ENCODE measurements around the gene SGMS1.

SGMS1 gene

DNA sequence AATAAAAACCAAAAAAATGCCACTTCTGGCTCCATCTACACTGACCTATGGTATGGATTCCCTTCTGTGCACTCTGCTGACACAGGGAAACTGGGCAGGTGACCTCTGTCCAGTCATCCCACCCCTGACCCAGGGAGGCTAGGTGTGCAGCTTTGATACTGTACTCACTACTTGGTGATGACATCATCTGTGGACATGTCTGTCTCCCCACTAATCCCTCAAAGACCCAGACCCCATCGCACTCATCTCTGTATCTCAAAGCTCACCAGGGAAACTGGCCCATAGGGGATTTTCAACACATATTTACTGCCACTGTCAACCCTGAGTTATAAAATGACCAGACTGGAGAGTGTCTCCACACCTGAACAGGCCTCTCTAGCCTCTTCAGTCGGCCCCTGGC, 10.6 kb downstream of the SGMS1 start:
- DNase-seq (ENCODE audit: low spot score) = no peak

DNA sequence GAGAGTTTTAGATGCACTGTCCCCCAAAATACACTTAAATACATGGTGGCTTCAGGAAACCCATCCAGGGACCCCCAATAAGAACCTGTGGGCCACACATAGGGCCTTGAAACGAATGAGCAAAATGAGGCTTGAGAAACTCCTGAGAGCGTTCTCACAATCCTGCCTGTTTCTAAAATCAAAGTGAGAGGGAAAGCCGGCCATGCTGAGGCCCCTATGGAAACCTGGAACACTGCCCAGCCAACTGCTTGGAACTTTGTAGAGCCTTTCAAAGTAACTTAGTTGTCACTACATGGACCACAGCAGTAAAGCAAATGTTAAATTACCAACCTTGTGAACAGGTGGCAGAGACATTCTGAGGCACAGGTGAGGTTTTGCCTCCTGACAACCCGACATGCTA, 13.4 kb downstream of the SGMS1 start:
- DNase-seq (ENCODE audit: low spot score) = peak; percentile 40

DNA sequence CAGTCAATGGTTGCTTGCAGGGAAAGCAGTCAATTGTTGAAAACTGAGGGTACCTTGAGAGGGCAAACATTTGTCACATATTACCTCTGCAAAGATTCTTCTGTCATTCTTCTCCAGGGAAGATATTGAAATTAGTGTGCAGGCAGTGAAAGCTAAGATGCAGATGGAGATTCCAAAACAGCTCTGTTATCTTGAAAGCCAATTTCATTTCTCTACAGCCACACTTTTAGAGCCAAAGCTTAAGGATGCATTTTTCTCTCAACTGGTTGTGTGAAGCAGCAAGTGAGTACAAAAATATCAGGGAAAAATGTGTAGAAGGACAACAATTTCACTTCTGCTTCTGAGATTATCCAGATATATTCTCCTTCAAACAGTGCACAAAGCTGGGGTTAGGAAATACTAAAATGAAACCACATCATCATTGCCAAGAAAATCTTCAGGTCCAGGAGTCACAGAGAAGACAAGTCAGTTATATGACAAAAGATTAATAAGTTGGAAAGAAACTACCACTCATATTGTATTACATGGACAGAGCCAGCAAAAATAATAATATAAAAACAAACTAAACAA, 16.3 kb downstream of the SGMS1 start:
- no peak for DNase-seq (ENCODE audit: low spot score)

DNA sequence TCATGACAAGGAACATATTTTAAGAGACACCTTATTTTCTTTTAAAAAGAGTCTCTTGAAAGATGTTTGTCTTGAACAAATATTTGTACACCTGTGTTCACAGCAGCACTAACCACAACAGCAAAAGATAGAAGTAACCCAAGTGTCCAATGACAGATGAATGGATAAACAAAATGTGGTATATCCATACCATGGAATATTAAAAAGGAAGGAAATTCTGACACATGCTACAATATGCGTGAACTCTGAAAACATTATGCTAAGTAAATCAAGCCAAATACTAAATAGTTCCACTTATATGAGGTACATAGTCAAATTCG, 17.8 kb downstream of the SGMS1 start:
- DNase-seq (ENCODE audit: low spot score) = no peak

DNA sequence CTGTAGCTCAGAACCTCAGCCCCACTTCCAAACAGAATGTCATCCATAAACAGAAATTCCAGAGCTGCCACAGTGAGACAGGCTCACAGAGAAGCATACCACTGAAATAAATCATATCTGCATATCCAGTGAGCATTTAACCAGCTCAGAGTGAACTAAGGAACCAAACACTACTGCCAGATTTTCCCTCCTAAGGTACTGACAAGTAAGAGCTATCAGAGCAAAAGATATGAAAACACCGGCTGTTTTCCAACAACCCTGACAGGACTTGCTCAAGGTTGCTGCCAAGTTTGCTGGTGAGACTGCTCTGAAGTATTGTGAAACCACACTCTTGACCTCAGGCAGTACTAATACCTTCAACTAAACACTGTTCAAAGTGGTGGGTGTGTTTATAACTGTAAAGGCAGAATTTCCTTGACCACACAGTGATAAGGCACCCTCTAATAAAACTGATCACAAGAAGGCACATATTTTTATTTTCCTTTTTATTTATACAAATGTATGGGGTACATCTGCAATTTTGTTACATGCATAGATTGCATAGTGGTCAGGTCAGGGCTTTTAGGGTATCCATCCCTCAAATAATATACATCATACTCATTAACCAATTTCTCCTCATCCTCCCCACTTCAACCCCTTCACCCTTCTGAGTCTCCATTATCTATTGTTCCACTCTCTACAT, 18.3 kb downstream of the SGMS1 start:
- DNase-seq (ENCODE audit: low spot score) = peak; percentile 35

DNA sequence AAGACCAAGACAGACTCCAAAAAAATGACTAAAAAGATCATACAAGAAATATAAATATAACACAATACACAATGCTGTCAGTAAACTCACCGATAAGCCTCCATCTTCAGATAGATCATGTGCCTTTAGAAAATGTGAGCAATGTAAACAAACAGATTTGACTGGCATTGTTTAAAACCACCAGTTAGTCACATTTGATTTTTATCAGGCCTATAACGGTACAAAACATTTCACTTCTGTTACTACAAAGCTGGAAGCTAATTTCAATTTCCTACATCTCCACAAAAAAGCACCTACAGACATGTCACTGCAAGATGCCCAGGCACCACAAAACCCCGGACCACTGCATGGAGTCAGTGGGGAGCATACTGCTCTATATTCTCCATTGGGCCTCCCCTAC, 18.9 kb downstream of the SGMS1 start:
- no peak for DNase-seq (ENCODE audit: low spot score)

DNA sequence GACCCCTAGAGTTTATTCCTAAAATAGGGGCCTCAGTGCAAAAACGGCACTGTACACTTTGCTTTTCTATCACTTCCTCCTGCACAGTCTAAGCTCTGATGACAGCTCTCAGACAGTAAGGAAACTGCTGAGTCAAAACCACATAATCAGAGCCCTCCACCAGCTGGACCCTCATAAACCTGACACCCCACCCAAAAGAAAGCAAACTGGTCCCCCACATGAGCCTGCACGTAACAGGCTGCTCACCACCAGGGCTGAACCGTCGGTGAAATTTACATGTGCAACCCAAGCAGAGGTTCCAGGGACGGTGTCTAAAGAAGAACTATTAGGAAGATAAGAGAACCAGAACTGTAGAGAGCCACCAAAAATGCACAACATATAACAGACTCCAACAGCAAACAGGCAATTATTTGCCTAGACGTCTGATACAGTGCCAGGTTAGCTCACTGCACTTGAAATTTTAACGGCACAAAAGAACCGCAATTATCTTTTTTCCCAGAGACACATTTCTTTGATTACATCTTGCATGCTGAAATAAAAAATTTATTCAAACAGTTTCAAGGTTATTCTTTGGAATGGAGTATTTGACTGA, 19.6 kb downstream of the SGMS1 start:
- DNase-seq (ENCODE audit: low spot score) = no peak

DNA sequence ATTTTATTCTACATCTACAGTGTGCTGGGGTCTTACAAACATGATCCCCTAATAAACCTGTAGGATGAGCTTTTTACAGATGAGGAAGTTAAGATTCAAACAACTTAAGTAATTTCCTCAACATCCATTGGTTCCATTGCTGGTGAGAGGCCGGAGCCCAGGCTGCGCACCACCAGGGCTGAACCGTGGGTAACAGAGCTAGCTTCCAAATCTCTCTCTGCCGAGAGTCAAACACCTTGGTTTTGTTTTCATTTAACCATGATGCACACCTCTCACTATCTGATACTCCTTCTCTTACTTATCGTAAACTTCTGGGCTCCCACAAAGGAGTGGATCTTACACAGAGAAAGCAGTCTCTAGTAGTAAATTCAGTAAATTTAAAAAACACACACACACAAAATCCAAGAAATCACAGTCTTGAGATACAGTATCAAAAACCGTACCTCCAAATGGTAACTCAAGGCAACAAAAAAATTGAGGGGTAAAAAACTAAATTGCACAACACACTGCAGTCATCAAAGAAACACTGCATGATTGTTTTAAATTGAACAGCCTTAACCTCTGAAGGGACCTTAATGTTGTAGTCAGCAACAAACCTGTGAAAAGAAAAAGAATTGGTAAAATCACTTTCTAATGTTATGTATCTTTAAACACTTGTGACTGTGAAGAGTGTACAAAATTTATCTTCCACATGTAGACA, 20.5 kb downstream of the SGMS1 start:
- DNase-seq (ENCODE audit: low spot score) = no peak

DNA sequence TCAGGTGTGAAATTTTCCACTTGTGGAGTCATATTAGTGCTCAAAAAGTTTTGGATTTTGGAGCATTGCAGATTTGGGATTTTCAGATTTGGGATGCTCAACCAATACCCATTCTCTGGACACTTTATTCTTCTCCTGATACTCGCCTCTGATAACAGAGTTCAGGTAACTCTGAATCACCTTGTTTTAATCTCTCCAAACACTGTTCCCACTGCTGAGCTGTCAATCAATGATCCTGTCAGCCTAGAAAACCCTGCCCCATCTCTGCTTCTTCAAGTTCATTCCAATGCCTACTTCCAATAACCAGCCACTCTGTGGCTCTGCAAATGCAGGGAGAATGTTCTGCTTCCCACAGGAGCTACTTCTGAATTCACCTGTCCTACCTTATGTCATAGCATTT, 21.8 kb downstream of the SGMS1 start:
- DNase-seq (ENCODE audit: low spot score) = no peak

DNA sequence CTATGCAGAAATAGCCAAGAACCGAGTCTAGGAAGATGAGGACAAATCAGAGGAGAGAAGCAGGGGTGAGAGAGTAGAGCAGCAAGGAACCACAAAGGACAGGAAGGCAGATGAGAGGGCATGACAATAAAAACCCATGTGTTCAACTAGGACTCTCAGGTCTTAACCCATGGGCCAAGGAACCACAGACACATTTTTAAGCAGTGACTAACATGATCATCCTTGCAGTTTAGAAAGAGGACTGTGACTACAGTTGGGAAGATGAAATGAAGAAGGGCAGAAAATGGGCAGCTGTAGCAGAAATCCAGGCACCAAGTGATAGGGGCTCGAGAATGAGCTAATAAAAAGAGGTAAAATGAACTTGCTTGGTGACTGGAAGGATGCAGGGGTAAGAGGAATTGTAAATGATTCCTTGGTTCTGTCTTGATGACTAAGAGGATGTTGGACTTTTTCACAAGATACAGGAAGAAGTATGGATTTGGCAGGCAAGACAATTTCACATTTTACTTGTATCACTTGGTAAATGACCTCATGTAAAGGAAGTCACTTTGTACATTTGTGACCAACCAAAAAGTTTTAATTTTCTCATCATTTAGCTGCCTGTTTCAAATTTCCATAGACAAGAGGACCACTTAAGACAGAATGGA, 22.8 kb downstream of the SGMS1 start:
- no peak for DNase-seq (ENCODE audit: low spot score)

DNA sequence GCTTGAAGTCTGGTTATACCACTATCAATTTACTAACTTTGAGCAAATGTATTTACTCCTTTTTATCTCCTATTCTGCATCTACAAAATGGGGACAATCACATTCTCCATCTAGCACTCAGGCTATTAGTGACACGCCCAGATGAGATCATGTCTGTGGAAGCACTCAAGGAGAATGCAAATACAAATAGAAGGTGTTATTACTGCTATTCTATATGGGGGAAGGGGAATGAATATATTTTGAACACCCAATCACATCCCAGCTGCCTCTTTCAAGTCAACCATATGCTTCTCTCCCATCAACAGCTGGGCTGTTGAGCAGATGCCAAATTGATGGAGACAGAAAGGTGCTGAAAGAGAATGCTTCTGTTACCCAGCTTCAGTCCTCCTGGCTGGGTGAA, 23.5 kb downstream of the SGMS1 start:
- DNase-seq (ENCODE audit: low spot score) = no peak

DNA sequence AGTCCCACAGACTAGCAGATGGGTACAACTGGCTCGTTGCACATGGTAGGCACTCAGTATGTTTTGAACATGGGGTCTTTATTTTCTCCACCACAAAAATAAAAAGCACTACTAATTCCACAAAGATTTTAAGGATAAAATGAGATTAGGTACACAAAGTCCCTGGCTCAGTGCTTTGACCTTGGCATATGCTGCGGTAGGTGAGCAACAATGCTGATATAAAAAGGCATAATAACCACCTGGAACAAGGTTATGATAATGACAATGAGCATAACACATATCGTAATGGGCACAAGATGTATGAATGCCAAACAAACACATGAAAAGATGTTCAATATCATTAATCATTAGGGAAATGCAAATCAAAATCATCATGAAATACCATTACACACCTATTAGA, 26.9 kb downstream of the SGMS1 start:
- no peak for DNase-seq (ENCODE audit: low spot score)

DNA sequence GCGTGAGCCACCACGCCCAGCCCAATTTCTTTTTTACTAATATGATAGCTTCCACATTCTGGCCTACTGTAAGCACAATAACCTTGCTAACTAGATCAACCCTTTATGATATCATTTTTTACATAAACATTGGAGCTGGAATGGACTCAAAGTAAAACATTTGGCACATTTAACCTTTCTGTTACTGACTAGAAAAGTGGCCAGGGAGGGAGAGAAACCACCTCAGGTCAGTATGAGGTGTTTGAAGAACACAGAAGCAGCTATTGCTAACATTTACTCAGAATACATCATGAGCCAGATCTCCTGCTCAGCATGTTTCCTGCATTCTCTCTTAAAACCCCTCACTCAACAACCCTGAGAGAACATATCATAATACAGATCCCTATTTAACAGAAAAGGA, 27.3 kb downstream of the SGMS1 start:
- no peak for DNase-seq (ENCODE audit: low spot score)

DNA sequence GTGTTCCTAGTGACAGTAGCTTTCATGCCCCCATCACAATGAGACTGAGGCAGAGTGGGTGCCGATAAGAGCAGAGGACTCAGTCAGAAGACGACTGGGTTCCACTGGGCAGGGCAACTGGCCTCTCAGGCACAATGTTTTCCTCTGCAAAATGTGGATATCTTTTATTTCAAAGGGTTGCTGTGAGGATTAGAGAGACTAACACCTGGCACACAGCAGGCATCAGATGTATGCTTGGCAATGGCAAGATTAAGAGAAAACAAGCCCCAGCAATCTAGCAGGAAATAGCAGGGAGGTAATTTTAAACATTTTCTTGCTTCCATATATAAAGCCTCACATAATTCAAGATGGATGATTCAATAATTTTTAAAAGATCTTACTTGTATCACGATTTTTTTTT, 28.0 kb downstream of the SGMS1 start:
- DNase-seq (ENCODE audit: low spot score) = no peak

DNA sequence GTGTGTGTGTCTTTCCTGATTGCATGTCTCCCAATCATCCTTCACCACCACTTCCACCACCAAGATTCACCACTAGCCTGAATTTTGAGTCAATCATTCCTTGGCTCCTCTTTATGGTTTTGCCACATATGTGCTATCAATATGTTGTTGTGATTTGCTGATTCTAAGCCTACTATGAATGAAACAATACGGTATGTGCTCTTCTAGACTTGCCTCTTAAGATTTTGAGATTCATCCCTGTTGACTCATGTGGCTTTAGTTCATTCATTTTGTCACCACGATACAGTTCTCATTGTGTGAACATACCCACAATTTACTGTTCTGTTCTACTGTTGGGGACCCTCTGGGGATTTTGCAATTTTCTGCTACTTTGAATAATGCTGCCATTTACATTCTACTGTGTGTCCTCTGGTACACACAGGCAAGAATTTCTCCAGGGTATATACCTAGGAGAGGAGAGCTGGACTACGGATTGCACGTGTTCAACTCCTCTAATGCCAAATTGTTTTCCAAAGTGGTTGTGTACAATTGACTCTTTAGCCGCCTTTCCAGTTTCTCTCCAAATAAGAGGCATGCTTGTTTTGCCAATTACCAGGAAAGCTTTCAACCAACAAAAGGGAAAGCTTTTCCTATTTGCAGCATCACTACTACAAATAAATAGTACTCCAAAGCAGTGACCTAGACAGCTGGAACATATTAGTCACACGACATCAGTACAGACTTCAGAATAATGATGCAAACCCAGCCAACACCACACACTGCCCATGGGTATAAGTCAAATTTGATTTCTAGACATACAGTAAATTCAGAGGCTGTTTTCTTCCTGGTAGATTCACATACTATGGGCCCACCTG, 30.0 kb downstream of the SGMS1 start:
- no peak for DNase-seq (ENCODE audit: low spot score)

DNA sequence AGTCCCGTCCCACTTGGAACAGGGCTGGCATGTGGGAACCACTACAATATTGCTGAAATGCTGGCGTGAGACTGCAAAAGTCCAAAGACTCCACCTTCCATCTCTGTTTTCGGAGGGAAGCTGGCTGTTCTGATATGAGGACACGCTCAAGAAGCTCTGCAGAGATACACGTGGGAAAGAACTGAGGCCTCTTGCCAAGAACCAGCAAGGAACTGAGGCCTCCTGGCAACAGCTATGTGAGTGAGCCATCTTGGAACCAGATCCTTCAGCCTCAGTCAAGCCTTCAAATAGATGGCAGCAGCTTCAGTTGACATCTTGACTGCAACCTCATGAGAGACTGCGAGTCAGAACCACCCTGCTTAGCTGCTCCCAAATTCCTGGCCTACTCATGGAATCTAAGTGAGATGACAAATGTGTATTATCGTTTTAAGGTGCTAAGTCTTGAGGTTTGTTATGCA, 30.8 kb downstream of the SGMS1 start:
- DNase-seq (ENCODE audit: low spot score) = no peak

DNA sequence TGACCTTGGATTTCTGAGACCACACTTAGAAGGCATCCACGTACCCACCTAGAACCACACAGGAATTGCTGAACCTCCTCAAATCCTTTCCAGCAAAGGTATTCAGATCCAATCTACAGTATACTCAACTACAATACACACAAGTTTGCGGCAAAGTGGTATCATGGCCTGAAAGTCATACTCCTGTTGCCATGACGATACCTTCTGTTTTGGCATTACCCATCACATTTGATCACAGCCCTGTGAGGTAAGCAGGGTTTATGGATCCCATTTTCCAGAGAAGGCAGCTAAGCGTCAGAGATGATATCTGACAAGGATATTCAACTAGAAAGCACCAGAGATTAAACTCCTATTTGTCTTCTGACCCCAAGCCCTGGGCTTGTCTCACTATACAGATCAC, 32.8 kb downstream of the SGMS1 start:
- DNase-seq (ENCODE audit: low spot score) = no peak

DNA sequence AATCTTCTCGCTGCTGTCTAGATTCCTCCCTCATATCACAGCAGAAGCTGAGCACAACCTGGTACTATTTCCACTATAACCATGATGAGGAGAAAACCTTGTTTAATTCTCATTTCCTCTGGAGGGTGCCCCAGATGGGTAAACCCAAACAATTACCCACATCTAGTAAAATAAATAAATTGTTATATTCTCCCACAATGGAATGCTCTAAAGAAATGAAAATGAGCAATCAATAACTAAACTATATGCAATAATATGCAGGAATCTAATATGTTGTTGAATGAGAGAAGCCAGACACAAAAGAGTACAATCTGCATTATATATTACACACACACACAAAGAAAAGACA, 37.0 kb downstream of the SGMS1 start:
- DNase-seq (ENCODE audit: low spot score) = no peak

DNA sequence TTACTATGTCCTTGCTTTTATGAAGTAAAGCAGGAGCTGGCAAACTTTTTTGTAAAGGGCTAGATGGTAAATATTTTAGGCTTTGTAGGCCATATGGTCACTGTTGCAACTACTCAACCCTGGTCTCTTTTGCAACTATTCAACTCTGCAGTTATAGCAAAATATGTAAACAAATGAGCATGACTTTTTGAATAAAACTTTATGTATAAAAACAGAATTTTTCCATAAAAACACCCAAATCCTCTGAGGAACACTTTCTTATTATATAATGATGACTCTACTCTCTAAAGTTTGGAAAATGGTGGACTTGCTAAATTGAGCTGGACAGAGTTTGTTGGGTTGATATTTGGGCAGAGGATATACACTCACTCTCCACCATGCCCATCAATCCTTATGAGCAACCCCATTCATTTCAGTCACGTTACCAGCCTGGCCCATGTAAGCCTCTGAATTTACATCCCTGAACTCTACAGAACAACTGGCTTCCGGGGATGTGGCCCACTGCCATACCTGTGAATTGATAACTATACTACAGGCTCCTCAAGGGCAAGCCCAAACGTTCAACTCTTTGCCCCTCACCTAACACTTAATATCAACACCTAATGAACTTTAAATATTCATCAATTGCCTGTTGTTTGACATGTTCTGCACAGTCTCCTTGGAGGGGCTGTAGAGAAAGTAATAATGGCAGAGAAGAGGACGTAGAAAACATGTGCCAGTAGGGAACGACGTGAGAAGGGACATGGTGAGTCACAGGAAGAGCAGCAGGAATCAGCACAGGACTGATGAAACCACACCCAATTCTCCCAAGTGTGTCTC, 37.6 kb downstream of the SGMS1 start:
- no peak for DNase-seq (ENCODE audit: low spot score)

DNA sequence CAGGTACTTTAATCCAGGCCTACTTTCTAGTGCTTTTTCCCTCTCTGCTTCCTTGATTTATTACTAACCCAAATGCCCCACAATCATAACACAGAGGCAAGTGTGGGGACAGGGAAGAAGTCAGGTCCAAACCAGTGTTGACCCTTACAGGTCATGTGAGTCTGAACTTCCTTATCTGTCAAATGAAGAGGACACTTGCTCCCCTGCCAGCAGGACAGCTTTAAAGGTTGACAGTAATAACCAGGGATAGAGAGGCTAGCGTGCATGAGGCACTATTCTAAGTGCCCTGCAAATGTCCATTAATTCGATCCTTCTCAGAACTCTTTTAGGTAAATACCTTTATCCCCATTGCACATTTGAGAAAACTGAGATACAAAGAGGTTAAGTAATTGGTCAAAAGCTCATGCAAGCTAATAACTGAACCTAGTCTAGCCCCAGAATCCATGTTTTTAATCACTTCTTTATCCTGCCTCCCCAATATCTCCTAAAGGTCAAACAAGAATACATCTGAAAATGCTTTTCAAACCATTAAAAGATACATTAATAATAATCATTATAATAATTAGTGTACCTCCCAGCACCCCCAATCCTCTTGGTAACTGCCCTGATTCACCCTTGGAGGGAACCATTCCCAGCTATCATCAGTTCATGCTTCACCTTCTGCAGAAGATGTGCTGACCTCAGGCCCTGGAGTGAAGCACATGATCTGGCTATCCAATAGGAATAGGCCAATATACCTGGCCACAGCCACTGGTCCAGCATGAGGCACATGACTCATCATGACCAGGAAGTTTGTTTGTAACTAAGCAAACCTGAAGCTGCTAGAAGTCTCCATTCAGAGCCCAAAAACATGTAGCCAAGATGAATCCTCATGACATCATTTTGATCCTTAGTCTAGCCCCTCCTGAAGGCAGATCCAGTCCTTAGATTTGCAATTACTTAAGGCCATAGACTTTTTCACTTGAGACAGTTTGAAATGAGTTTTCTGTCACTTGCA, 40.7 kb downstream of the SGMS1 start:
- no peak for DNase-seq (ENCODE audit: low spot score)

Data from Ammon's horn (tissue), 1 donor.